Lung (tissue), 12 donors: ENCODE data around the gene NKAIN1. TPM values are rescaled to one million over a fixed set of nuclear protein-coding genes. Genes with fewer than 3 reads are reported as not detected.

Experiments used
- ATAC-seq: fragments of 200-7000 bp; cut with Tn5 transposase; one replicate; pipeline ENCODE4 v1.9.1; 2020; ENCODE audit warnings: moderate number of reproducible peaks; ENCODE audit not compliant: insufficient read depth, low FRiP score
- DNase-seq, 3 donors: peaks; one replicate each; pipeline ENCODE4 v3.0.0-alpha.2; 2013 to 2017
- H3K27ac ChIP-seq, 2 donors: one replicate each; pipeline ENCODE4 v1.5.1; 2013; ENCODE audit warnings: mild to moderate bottlenecking in 2 of 2, moderate library complexity in 2 of 2, control low read depth in 1 of 2, inconsistent platforms in 1 of 2, low read depth in 1 of 2, low read length in 1 of 2
- H3K27me3 ChIP-seq, 3 donors: one replicate each; pipeline ENCODE4 v1.5.1; 2013; ENCODE audit warnings: low read length in 2 of 3; ENCODE audit not compliant: control insufficient read depth in 3 of 3, insufficient read depth in 3 of 3
- H3K36me3 ChIP-seq, 4 donors: one replicate each; pipeline ENCODE4 v1.5.1; 2013; ENCODE audit warnings: low read length in 4 of 4, mild to moderate bottlenecking in 1 of 4, moderate library complexity in 1 of 4; ENCODE audit not compliant: control insufficient read depth in 4 of 4, insufficient read depth in 4 of 4
- H3K4me1 ChIP-seq, 5 donors: one replicate each; pipeline ENCODE4 v1.5.1; 2013; ENCODE audit warnings: low read length in 5 of 5, mild to moderate bottlenecking in 2 of 5, moderate library complexity in 1 of 5; ENCODE audit not compliant: control insufficient read depth in 5 of 5, insufficient read depth in 5 of 5
- H3K4me3 ChIP-seq: one replicate; pipeline ENCODE4 v1.5.1; 2013; ENCODE audit warnings: mild to moderate bottlenecking, control low read depth, moderate library complexity
- H3K9ac ChIP-seq, 2 donors: one replicate each; pipeline ENCODE4 v1.5.1; 2013; ENCODE audit warnings: low read length in 2 of 2, control low read depth in 1 of 2; ENCODE audit not compliant: insufficient read depth in 1 of 2
- H3K9me3 ChIP-seq, 4 donors: one replicate each; pipeline ENCODE4 v1.5.1; 2013; ENCODE audit warnings: low read length in 3 of 4, mild to moderate bottlenecking in 1 of 4, moderate library complexity in 1 of 4; ENCODE audit not compliant: control insufficient read depth in 4 of 4, insufficient read depth in 3 of 4
- WGBS, 2 donors: extraction: QIAGEN DNeasy Blood & Tissue Kit; methylation state at CpG; one replicate each; pipeline ENCODE4 v1.1.7; 2013; 5-methylcytosine and 5-hydroxymethylcytosine counted together
- polyA plus RNA-seq, 2 donors: library from polyadenylated mRNA; stranded (reverse); fragments of 200-250 nt; gene quantifications; one replicate each; pipeline ENCODE4 v1.2.1, GENCODE V29; 2013
- total RNA-seq, 2 donors: library from RNA; depleted of rRNA in 1 of 2; stranded (reverse); fragments of >200 nt in 1 of 2; gene quantifications; one replicate each; pipeline ENCODE4 v1.2.1, GENCODE V29; 2014 to 2021
- TF ChIP-seq, protein P1 (sequence below): IDR thresholded peaks from 2 replicates; pipeline ENCODE4 v1.5.1; 2012; ENCODE audit warnings: mild to moderate bottlenecking; ENCODE audit errors: control extremely low read depth, extremely low read depth
- donor health status: control.
- donor health status: control.
- donor health status: Bipolar disorder and iron deficiency.
- donor health status: healthy.
- donor health status: DM: yes; HTN: yes; CAD: no.

NKAIN1 gene
- total and polyA plus RNA-seq, 4 donors = 0.03 TPM; not detected in 3

DNA sequence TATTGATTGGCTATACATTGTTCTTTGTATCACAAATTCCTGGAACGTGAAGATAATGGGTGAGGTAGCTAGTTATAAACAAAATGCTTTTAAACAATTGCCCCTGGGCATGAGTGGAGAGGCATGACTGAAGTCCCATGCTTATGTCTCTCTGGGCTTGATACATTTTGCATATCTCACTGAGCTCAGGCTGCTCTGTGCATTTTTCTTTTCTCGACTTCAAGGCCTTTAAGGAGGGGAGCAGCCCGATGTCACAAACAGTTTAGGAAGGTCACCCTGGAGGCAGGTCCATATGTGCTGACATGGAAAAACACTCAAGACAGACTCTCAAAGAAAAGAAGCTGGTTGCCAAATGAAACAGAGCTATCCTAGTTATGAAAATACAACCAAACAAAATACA, 94.0 kb downstream of the NKAIN1 start:
- no peaks in the 10 kb centered on the region for H3K36me3 ChIP-seq
- H3K9me3 ChIP-seq = no peaks in the 10 kb centered on the region
- DNase-seq (no peak), ATAC-seq (no peak)
- WGBS, 2 donors = 43 to 58% methylated on average over 3 of the region's 3 CpGs
- TF ChIP-seq, protein P1, sequence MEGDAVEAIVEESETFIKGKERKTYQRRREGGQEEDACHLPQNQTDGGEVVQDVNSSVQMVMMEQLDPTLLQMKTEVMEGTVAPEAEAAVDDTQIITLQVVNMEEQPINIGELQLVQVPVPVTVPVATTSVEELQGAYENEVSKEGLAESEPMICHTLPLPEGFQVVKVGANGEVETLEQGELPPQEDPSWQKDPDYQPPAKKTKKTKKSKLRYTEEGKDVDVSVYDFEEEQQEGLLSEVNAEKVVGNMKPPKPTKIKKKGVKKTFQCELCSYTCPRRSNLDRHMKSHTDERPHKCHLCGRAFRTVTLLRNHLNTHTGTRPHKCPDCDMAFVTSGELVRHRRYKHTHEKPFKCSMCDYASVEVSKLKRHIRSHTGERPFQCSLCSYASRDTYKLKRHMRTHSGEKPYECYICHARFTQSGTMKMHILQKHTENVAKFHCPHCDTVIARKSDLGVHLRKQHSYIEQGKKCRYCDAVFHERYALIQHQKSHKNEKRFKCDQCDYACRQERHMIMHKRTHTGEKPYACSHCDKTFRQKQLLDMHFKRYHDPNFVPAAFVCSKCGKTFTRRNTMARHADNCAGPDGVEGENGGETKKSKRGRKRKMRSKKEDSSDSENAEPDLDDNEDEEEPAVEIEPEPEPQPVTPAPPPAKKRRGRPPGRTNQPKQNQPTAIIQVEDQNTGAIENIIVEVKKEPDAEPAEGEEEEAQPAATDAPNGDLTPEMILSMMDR = no peak
- no peak overlapping the region for H3K27ac ChIP-seq
- no peak overlapping the region for H3K9ac ChIP-seq
- no peak overlapping the region for H3K4me3 ChIP-seq
- H3K4me1 ChIP-seq = no peaks in the 10 kb centered on the region
- H3K27me3 ChIP-seq = no peaks in the 10 kb centered on the region

DNA sequence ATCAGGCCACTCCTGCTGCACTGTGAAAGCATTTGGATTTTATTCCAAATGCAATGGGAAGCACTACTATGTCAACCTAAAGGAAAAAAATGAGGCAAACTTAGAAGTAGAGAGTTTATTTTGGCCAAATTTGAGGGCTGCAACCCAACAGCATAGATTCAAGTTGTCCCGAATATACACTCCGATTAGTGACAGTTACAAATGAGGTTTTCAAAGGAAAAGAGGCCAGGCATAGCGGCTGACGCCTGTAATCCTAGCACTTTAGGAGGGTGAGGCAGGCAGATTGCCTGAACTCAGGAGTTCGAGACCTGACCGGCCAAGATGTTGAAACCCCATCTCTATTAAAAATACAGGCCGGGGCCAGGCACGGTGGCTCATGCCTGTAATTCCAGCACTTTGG, 95.2 kb downstream of the NKAIN1 start:
- no peak for ATAC-seq
- no peaks in the 10 kb centered on the region for H3K4me1 ChIP-seq
- WGBS, 2 donors = 84 to 85% methylated on average over 8 of the region's 8 CpGs
- no peaks in the 10 kb centered on the region for H3K36me3 ChIP-seq
- no peak for DNase-seq
- H3K9me3 ChIP-seq = no peaks in the 10 kb centered on the region
- no peak overlapping the region for H3K9ac ChIP-seq
- H3K4me3 ChIP-seq = no peak overlapping the region
- TF ChIP-seq, protein P1 = no peak
- H3K27ac ChIP-seq = no peak overlapping the region
- no peaks in the 10 kb centered on the region for H3K27me3 ChIP-seq

DNA sequence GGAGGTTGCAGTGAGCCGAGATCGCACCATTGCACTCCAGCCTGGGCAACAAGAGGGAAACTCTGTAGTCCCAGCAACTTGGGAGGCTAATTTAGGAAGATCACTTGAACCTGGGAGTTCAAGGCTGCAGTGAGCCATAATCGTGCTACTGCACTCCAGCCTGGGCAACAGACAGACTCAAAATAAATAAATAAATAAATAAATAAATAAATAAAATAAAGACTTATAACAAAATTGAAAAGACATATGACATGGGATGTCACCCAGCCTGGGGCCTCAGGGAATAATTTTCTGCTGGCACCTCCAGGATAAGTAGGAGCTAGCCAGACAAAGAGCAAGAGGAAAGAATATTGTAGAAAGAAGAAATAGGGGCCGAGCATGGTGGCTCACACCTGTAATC, 96.2 kb downstream of the NKAIN1 start:
- no peak for ATAC-seq
- no peak overlapping the region for H3K9ac ChIP-seq

DNA sequence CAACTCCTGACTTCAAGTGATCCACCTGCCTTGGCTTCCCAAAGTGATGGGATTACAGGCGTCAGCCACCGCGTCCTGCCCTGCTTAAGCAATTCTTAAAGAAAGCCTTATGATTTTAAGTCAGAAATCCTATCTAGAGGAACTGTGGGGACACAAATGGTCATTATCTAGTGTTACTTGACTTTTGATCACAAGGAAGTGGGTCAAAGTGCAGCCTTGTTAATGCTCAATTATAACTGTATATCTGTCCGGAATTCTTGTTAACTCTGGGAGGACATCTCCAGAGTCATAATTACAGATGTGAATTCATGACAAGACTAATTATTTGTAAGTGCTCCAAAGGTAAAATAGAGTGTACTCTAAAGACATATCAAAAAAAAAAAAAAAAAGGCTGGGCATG, 97.3 kb downstream of the NKAIN1 start:
- H3K36me3 ChIP-seq = no peaks in the 10 kb centered on the region
- no peak overlapping the region for H3K4me3 ChIP-seq
- DNase-seq (no peak), ATAC-seq (no peak)
- no peaks in the 10 kb centered on the region for H3K9me3 ChIP-seq
- H3K27me3 ChIP-seq = no peaks in the 10 kb centered on the region
- TF ChIP-seq, protein P1 = no peak
- H3K9ac ChIP-seq = no peak overlapping the region
- no peaks in the 10 kb centered on the region for H3K4me1 ChIP-seq
- 96 to 98% methylated on average over 4 of the region's 4 CpGs for WGBS, 2 donors
- H3K27ac ChIP-seq = no peak overlapping the region

More for the DNA sequence above, 96.2 kb downstream of the NKAIN1 start:
- Histone ChIP-seq H3K27me3 (no peaks in the 10 kb centered on the region), H3K9me3 (no peaks in the 10 kb centered on the region), H3K4me3 (no peak overlapping the region), H3K36me3 (no peaks in the 10 kb centered on the region), H3K27ac (no peak overlapping the region), H3K4me1 (no peaks in the 10 kb centered on the region)
- DNase-seq = no peak
- 86 to 96% methylated on average over 4 of the region's 4 CpGs for WGBS, 2 donors
- TF ChIP-seq, protein P1 = no peak
